ENCODE measurements around the gene PITPNM3.
"Not testable (repeated sequence)": the region's sequence is repeated elsewhere in the genome, so short reads cannot be mapped to it uniquely, and the experiment has no call there.

Gene PITPNM3

GRCh38 chr17:6599364-6599763, 43.0 kb upstream of the PITPNM3 start:
- no peak overlapping the region for H3K4me3 ChIP-seq (ENCODE audit: low read depth, low read length)
- no peak for TF ChIP-seq CTCF (IDR thresholded peaks at IDR 0.05)
- H3K4me2 ChIP-seq (ENCODE audit: low read length), result no peak overlapping the region
- no peaks in the 10 kb centered on the region for H3K4me1 ChIP-seq
- no peak overlapping the region for H3K9ac ChIP-seq
- H3K79me2 ChIP-seq, result no peaks in the 10 kb centered on the region
- no peaks in the 10 kb centered on the region for H3K36me3 ChIP-seq (ENCODE audit: control insufficient read depth, insufficient read depth, low read length)
- no peaks in the 10 kb centered on the region for H3K9me3 ChIP-seq (ENCODE audit: control insufficient read depth, low read length)
- no peak overlapping the region for H3K27ac ChIP-seq
- no peak overlapping the region for H2AFZ ChIP-seq
- no peaks in the 10 kb centered on the region for H3K27me3 ChIP-seq (ENCODE audit: control insufficient read depth, insufficient read depth, low read length)

GRCh38 chr17:6597727-6598126, 41.4 kb upstream of the PITPNM3 start:
- no peaks in the 10 kb centered on the region for H3K36me3 ChIP-seq (ENCODE audit: control insufficient read depth, insufficient read depth, low read length)
- H2AFZ ChIP-seq, result no peak overlapping the region
- no peak overlapping the region for H3K27ac ChIP-seq
- H3K4me3 ChIP-seq (ENCODE audit: low read depth, low read length), result no peak overlapping the region
- no peaks in the 10 kb centered on the region for H3K27me3 ChIP-seq (ENCODE audit: control insufficient read depth, insufficient read depth, low read length)
- H3K9me3 ChIP-seq (ENCODE audit: control insufficient read depth, low read length), result no peaks in the 10 kb centered on the region
- no peak overlapping the region for H3K4me2 ChIP-seq (ENCODE audit: low read length)
- no peaks in the 10 kb centered on the region for H3K79me2 ChIP-seq
- H3K9ac ChIP-seq, result no peak overlapping the region
- H3K4me1 ChIP-seq, result no peaks in the 10 kb centered on the region
- no peak for TF ChIP-seq CTCF (IDR thresholded peaks at IDR 0.05)

- no peak overlapping the region for H3K9ac ChIP-seq
- no peak overlapping the region for H3K27ac ChIP-seq
- no peaks in the 10 kb centered on the region for H3K36me3 ChIP-seq (ENCODE audit: control insufficient read depth, insufficient read depth, low read length)
- no peaks in the 10 kb centered on the region for H3K79me2 ChIP-seq
- no peak for TF ChIP-seq CTCF (IDR thresholded peaks at IDR 0.05)
- H3K9me3 ChIP-seq (ENCODE audit: control insufficient read depth, low read length), result no peaks in the 10 kb centered on the region
- no peaks in the 10 kb centered on the region for H3K27me3 ChIP-seq (ENCODE audit: control insufficient read depth, insufficient read depth, low read length)
- H3K4me1 ChIP-seq, result no peaks in the 10 kb centered on the region
- no peak overlapping the region for H3K4me3 ChIP-seq (ENCODE audit: low read depth, low read length)
- no peak overlapping the region for H3K4me2 ChIP-seq (ENCODE audit: low read length)
- no peak overlapping the region for H2AFZ ChIP-seq
These were observed 40.6 kb upstream of the PITPNM3 start for GRCh38 chr17:6596941-6597340.

- Histone ChIP-seq H3K36me3 (ENCODE audit: control insufficient read depth, insufficient read depth, low read length) (no peaks in the 10 kb centered on the region), H3K4me3 (ENCODE audit: low read depth, low read length) (no peak overlapping the region), H3K4me1 (no peaks in the 10 kb centered on the region), H2AFZ (no peak overlapping the region), H3K9ac (no peak overlapping the region), H3K9me3 (ENCODE audit: control insufficient read depth, low read length) (no peaks in the 10 kb centered on the region), H3K27me3 (ENCODE audit: control insufficient read depth, insufficient read depth, low read length) (no peaks in the 10 kb centered on the region), H3K4me2 (ENCODE audit: low read length) (no peak overlapping the region), H3K79me2 (no peaks in the 10 kb centered on the region), H3K27ac (no peak overlapping the region)
- no peak for TF ChIP-seq CTCF (IDR thresholded peaks at IDR 0.05)
These were observed 40.2 kb upstream of the PITPNM3 start for GRCh38 chr17:6596511-6596910.

GRCh38 chr17:6596081-6596480, 39.7 kb upstream of the PITPNM3 start:
- Histone ChIP-seq H3K27me3 (ENCODE audit: control insufficient read depth, insufficient read depth, low read length) (no peaks in the 10 kb centered on the region), H3K4me1 (no peaks in the 10 kb centered on the region), H3K36me3 (ENCODE audit: control insufficient read depth, insufficient read depth, low read length) (no peaks in the 10 kb centered on the region), H3K9me3 (ENCODE audit: control insufficient read depth, low read length) (no peaks in the 10 kb centered on the region), H3K4me3 (ENCODE audit: low read depth, low read length) (no peak overlapping the region), H3K27ac (no peak overlapping the region), H3K79me2 (no peaks in the 10 kb centered on the region), H3K4me2 (ENCODE audit: low read length) (no peak overlapping the region), H3K9ac (no peak overlapping the region), H2AFZ (no peak overlapping the region)
- no peak for TF ChIP-seq CTCF (IDR thresholded peaks at IDR 0.05)

- H3K79me2 ChIP-seq; H3K36me3 ChIP-seq (ENCODE audit: control insufficient read depth, insufficient read depth, low read length); H3K9ac ChIP-seq; H3K4me1 ChIP-seq; H3K27ac ChIP-seq; H3K27me3 ChIP-seq (ENCODE audit: control insufficient read depth, insufficient read depth, low read length); H3K9me3 ChIP-seq (ENCODE audit: control insufficient read depth, low read length); H2AFZ ChIP-seq; H3K4me3 ChIP-seq (ENCODE audit: low read depth, low read length); H3K4me2 ChIP-seq (ENCODE audit: low read length): not testable (repeated sequence)
These were observed 37.0 kb upstream of the PITPNM3 start for GRCh38 chr17:6593371-6593770.
